SH-SY5Y (cell line): ENCODE results near the gene CUBN.

Experiments used
- GATA2 ChIP-seq: IDR thresholded peaks from 2 replicates; pipeline ENCODE4 v1.6.1; 2011; ENCODE audit warnings: mild to moderate bottlenecking, low read depth, low read length
- GATA3 ChIP-seq: IDR thresholded peaks from 2 replicates; pipeline ENCODE4 v1.6.1; 2011; ENCODE audit warnings: low read depth, mild to moderate bottlenecking, low read length, moderate library complexity

The CUBN gene

DNA sequence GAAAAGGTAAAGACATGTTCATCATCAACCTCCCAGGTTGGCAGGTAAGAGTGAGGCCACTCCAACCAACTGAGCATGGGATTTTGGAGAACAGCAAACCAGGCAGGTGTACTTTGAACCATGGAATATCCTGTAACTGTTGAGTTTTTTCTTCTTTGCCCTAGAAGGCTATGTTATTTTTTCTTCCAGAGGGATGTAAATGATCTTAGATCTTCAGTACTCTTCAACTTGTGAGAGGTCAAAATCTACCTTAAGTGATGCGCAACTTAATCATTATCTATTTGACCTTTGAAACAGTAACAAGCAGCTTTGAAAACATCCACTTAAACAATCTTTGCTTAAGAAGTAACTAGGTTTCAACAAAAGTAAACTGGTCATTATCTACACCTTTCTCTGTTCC is at the start of gene CUBN:
CUBN (minus strand) TSS at position 71 of the 400 bp plus-strand sequence; CDS start at position 25, 46 bp downstream.
- no peak for TF ChIP-seq GATA2

DNA sequence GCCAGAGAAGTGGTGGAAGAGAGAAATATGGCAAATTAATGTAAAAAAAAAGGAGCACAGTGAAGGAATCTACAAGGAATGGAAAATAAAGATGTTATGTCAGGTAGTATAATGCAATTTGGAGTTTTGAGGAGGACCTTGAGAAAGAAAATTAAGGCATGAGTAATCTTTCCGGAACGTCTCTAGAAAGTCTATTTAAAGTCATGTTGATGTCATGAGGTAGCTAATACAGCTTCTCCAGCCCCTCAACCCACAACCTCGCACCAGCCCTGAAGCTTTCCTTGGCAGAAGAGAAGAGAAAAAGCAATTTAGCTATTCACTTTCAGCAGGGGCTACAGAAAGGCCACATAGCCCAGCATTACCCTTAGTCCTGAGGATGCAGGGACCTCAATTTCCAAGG is 49.4 kb upstream of the CUBN start:
- TF ChIP-seq GATA3 (no peak), GATA2 (no peak)

DNA sequence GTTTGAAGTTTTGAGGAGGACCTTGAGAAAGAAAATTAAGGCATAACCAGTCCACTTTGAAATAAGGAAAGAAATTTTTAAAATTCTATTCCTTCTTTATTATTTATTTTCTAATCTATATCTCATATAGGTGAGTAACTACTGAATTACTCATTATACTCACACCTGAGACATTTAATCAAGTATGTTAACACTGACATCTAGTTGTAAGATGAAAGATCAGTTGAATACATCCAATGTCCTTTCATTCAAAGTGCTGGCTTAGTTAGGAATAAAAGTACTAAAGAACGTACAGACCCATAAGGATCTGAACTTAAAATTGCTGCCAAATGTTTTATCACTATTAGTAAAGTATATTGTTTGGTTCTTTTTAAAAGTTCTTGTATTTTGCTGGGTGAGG is 48.4 kb upstream of the CUBN start:
- TF ChIP-seq GATA3 (no peak), GATA2 (no peak)

DNA sequence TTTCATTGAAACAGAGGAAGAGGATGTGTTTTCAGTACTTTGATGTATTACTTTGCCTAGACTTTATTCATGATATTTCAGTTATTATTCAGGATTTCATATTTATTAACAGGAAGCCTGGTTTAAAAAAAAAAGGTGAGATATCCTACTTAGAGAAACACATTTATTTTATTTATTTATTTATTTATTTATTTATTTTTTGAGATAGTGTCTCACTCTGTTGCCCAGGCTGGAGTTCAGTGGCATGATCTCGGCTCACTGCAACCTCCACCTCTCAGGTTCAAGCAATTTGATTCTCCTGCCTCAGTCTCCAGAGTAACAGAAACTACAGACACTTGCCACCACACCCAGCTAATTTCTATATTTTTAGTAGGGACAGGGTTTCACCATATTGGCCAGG is 47.4 kb upstream of the CUBN start:
- TF ChIP-seq GATA2 (no peak), GATA3 (no peak)

DNA sequence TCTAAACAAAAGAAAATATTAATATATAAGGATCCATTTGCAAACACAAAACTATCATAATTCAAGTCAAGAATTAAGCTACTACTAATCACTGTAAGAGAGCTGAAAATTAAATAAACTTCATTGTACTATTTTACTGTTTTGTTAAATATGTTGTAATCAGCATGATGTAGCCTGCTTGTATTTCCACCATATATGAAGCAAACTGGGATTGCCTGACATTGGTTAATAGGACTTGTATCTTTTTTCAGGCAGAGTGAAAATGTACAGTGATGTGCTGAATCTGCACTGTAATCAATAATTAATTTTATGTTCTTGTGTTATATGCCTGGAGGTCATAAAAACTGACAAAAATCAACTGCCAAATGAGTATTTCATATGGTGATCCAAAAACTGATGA is 46.5 kb upstream of the CUBN start:
- TF ChIP-seq GATA3 (no peak), GATA2 (no peak)

DNA sequence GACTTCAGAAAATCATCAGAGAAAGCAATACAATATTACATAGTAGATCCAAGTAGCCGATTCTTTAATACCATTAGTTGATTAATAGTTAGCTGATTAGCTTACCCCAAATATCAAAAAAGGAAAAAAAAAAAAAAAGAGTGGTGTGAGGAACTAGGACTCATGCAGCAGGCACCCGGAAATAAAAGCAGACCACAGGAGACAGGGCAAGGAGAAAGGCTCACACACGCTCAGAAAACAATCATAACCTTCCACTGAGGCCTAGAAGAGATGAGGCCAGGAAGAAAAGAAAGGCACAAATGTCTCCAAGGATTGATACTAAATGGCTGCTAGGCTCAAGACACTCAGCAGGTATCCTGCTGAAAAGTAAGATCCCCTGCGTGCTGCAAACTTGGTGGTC is 45.9 kb upstream of the CUBN start:
- TF ChIP-seq GATA3 (no peak), GATA2 (no peak)

DNA sequence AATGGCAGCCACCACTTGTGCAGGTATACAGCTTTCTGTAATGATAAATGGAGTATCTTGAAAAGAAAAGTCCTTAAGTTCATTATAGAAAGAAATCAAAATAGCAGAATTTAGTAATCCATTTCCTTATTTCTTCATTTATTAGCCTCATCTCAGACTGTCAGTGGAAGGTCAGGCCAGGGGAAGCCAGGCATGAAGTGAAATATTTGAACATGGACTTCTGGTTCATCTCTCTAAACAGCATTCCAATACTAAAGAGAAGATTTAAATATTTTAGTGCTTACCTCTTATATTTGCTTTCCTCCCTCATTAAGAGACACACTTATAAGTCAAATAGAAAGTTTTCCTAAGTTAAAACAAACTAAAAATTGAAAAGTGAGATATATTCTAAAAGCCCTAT is 45.0 kb upstream of the CUBN start:
- TF ChIP-seq GATA3 (no peak), GATA2 (no peak)

DNA sequence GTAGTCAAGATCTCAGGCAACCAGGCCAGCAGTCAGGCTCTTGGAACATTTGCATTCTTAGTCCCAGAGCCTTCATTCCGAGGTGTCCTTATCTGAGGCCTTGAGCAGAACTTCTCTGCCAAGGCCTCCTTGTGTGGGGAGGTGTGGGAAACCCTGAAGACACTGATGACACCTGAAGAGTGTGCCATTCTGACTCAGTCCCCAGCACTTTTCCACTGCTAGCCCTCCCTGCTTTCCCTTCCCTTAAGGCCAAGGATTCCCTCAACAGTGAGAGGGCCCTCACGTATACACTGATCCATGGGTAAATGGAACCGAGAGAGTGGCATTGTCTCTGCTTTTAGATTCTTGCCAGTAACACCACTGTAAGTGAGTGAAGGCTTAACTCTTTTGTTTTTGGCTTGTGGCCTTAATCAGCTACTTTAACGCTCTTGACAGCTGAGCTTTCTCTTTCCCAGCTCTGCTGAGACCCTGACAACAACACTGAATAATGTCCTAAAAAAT is 41.6 kb upstream of the CUBN start:
- TF ChIP-seq GATA2 (no peak), GATA3 (no peak)

DNA sequence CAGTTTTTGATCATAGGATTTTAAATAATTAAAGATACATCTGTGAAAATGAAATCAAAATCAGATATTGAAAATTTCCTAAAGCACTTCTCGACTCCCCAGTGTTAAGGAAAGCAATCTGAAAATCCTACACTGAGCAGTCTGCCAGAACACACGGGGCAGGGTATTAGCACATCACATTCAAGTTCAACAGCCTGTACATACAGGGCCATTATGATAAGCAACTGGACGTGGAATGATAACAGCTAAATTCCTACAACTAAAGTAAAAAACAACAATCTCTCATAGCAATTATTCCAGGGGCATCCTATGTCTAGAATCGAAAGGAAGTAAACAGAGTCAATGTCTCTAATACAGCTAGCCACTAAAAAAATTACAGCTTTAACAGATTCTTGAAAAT is 40.2 kb upstream of the CUBN start:
- TF ChIP-seq GATA2 (no peak), GATA3 (no peak)

DNA sequence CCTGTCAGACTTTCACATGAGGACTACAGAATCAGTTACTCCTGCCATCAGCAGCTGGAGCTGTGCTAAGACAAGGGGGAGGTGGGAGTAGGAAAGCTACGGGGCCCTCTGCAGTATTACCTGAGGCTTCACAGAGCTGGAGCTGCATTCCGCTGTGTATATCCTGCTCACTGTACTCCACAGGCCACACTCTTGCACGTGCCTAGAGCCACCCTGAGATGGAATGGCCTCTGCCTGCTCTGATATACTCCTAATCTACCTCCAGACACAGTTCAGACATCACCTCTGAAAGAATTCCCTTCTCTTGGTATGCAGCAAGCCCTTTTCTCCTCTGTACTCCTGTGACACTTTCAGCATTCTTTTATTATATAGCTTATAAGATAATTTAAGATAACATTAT is 37.1 kb upstream of the CUBN start:
- no peak for TF ChIP-seq GATA2
- TF ChIP-seq GATA3 = no peak

DNA sequence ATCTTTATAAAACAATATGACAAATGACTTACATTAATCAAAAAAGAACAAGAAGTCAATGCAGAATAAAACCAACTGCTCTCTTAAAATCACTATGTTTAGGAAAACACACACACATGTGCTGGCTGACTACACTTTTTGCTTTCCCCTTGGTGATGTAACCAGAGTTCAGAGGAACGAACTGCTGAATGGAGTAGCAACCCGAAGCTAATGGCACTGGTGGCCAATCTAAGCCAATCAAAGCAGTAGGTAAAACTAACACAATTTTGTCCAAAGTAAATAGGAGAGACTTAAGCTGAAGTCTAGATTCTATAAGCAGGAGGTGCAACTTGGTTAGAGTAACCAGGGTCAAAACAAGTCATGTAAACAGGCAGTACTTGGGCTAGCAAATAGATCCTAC is 33.2 kb upstream of the CUBN start:
- TF ChIP-seq GATA2 = no peak
- no peak for TF ChIP-seq GATA3

DNA sequence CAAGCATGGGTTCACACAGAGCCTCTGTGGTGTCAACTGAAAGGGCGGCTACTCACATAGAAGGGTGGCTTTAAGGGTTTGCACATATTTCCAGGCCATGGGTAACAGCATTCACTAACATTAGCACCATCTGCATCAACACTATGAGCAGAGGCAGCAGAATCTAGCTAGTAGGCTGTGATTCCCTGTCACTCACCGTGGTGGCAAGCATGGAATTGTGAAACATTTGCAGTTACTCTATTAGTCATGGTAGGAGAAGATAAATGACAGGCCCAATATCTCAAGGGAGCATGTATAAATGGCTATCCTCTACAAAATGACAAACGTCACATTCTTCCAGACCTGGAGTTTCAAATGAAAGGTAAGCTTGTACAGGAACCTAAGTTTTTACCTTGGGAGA is 32.2 kb upstream of the CUBN start:
- no peak for TF ChIP-seq GATA2
- TF ChIP-seq GATA3 = no peak

DNA sequence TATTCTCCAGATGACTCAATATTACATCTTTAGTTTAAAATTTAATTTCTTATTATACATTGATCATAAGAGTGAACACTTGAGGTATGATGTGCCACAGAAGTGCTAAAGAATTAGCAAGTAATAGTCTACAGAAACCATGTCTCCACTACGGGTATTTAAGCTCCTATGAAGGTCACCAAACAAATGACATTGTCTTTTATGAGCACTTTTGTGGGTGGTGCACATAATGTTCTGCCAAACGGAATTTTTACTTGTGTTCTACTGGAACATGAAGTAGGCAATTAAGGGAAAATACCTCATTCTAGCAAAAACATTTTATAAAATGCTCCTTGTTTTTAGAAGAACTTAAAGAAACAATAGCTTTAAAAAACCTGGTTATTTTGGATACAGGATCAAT is 27.4 kb upstream of the CUBN start:
- TF ChIP-seq GATA3 (no peak), GATA2 (no peak)

DNA sequence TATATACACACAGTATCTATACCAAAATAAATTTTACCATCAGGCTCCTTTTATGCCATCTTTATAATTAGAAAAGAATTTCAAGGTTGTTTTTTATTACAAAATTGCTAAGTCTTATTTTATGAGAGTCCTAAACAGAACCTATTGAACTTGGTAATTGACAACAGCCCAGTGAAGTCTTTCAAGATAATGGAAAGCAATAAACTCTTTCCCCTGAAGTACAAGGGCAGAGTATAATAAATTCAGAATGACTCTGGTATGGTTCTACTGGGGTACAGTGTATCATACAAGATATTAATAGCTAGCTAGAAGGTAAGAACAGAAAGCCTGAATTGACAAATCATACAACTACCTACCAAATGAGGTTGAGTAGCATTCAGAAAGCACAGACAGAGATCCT is 26.2 kb upstream of the CUBN start:
- TF ChIP-seq GATA2 (no peak), GATA3 (no peak)

DNA sequence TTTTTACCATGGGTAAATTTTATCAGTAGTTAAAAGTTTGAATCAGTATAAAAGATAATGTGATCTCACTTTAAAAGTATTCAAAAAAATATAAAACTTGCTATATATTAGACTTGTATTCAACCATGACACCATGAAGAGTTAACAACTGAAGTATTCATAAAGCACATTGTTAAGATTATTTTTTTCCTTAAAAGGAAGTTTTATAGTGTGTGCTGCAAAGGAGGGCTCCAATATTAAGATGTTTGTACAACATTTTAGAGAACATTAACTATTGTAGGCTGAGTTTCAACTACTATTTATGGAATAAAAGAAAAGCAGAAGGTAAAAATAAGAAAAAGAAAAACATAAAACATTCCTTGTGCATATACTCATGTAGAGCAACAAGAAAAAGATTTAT is 24.5 kb upstream of the CUBN start:
- TF ChIP-seq GATA3 (no peak), GATA2 (no peak)

DNA sequence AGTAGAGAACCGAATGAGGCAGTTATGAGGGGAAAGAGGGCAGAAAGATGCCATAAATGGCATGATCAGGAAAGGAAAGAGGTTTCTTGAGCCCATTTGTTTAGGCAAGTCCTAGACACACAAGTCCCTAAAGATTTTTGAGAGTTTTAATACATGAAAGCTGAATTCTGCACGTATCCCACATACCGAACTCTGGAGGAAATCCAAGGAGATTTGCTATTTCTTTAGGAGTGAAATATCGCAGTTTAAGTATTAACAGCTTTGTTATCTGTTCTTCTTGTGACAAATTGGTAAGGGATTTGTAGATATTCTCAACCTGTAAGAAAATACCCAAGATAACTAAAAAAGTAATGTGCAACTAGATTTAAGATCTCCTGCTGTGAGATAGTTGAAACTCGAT is 23.7 kb upstream of the CUBN start:
- TF ChIP-seq GATA3 (no peak), GATA2 (no peak)
